Activated naive CD4-positive, alpha-beta T cell (primary cell): ENCODE measurements around the gene CMC2.

Source experiments
- DNase-seq, 4 experiments: peaks; one replicate each; lab custom pipeline; 2025; lab: John Stamatoyannopoulos, UW

The CMC2 gene

DNA sequence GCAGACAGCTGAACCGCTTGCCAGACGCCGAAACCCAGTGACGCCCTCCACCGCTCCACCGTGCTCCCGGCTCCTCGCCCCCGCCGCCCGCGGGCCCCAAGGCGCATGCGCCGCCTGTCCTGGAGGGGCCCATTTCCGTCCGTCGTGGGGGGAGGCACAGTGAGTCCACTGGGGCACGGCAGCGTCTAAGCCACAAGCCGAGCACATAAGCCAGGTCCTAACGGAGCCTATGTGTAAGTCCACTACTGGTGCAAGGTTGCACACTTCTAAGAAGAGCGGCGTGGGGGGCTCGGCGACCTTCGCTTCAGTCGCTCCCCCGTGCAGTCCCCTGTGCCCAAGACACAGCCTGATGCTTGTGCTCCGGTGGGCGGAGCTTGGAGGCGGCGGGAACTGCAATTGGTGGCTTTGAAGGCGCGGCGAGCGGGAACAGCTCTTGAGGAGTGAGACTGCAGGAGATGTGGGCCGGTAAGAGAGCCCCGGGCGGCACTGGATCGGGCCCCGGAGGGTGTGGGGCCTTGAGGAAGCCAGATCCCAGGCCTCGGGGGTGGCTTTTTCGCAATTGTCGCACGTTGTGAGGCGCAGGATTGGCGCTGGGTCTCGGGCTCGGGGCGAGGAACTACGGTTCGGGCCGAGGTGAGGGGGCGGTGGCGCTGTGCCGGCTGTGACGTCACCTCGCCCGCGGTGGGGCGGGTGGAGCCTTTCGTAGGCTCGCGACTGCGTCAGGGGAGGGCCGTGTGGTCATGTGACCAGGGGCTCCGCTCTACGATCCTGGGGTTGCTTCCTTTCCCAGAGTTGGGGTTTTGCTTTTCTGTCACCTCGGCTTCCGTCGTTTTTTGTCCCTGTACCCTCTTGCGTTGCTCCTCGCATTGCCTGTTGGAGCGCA lies at the start of gene CMC2, which contains the start of gene CENPN:
Gene CMC2, minus strand, starts transcription at position 73 of the 883 bp plus-strand sequence. CDS start 9,491 bp downstream, outside the sequence.
Gene CENPN, plus strand, starts transcription at position 402 of the 883 bp plus-strand sequence. CDS start 4,726 bp downstream, outside the sequence.
- peak; percentile 93 to 98 (median 96) for DNase-seq

DNA sequence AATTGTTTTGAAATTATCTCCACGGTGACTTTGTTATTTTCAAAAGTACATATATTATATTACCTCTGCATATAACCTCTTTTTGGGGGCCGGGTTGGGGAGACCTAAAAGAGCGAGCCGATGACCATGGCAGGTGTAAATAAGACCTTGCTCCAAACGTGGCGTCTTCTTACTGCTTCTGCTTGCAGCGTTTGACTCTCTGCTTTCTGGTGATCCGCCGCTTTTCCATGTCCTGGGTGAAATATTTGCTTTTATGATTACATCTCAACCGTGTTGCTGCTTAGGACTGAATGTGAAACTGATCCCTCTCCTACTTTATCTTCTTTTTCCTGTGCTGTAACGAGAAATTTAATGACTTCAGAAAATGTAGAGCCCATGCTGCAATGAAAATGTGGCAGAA lies 47.1 kb upstream of the CMC2 start:
- no peak for DNase-seq

GRCh38 chr16:81042821-81043220 lies 36.1 kb upstream of the CMC2 start:
- DNase-seq: no peak

DNA sequence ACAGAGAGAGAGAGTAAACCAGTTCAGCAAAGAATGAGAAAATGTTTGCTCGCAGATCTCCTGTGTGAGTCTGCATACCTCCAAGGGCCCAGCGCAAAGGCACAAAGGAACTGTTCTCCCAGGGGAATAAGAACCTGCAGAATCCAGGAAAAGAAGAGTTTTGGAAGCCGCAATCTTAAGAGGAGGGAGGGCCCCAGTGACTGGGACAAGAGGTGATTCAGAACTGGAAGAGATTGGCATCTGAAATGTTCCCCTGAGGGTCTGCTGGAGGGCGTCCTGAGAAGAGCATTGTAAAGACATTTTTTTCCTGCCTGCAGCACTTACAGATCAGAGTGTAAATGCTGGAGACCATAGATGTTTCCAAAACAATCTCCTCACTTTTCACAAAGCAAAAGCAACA lies 35.0 kb upstream of the CMC2 start:
- DNase-seq: no peak

DNA sequence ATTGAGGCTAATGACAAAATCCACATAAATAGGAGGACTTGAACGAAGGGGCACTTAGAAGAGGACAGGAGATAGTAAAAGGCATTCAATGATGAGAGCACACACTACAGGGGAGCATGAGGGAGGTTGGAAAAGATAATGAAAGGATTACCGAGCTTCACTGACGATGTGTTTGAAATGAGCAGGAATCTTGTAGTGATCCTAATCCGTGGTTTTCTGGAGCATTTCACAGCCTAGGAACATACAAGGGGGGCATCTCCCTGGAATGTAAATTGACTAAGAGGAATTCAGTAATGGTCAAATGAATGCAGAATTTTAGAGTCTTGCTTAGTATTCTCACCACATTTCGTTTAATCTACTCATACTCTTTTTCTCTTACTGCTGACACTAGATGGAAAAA lies 34.2 kb upstream of the CMC2 start:
- no peak for DNase-seq

DNA sequence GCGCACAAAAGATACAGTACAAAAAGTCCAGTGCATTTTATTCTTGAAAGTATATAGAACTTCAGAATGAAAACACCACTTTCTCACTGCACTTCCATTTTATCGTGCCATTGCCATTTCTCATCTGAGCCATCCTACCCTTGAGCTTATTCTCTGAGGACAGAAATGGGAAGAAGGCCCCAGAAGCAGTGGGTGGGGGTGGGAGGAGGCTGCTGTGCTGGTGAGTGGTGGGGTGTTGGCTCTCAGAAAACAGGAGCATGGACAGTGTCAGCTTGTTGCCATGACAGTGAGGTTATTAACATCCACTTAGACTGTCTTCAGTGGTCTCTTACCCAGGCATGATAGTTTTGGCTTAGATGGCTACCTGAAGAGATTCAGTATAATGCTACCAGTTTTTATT lies 33.4 kb upstream of the CMC2 start:
- DNase-seq: no peak

- DNase-seq: no peak
Observed at GRCh38 chr16:81036751-81037350, 30.2 kb upstream of the CMC2 start.

DNA sequence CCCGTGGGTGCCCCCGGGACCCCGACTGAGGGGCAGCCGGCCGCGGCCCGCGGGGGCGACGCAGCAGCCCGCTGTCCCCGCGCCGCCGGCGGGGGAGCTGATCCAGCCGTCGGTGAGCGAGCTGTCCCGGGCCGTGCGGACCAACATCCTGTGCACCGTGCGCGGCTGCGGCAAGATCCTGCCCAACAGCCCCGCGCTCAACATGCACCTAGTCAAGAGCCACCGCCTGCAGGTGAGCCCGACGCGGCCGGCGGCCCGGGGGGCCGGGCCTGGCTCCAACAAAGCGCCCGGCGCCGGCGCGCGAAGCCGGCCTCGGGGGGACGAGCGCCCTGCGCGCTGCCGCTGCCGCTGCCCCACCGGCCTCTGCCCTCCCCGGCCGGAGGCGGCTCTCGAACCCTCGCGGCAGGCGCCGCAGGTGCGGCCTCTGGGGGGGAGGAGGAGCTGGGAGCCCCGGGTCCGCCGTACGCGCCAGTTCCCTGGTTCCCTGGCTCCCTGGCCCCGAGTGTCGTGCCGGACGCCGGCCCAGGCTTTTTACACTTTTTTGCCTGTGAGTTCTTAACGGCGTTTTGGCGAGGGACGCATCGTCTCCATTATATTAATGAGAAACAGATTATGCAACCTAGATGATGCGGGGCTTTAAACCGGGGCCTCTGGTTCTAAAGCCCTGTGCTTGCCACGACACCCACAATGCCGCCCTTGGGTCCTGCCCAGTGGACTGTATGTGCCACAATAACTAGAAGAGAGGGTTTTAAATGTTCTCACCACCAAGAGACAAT lies 29.5 kb upstream of the CMC2 start:
- peak in 3 of 4 experiments; percentile 25 to 47 (median 36) for DNase-seq

GRCh38 chr16:81035398-81035974 lies 28.8 kb upstream of the CMC2 start, which contains the start of gene ATMIN:
Gene ATMIN (plus strand): TSS chr16:81035842. CDS start chr16:81035871, 29 bp downstream.
- DNase-seq: peak; percentile 71 to 91 (median 77)

DNA sequence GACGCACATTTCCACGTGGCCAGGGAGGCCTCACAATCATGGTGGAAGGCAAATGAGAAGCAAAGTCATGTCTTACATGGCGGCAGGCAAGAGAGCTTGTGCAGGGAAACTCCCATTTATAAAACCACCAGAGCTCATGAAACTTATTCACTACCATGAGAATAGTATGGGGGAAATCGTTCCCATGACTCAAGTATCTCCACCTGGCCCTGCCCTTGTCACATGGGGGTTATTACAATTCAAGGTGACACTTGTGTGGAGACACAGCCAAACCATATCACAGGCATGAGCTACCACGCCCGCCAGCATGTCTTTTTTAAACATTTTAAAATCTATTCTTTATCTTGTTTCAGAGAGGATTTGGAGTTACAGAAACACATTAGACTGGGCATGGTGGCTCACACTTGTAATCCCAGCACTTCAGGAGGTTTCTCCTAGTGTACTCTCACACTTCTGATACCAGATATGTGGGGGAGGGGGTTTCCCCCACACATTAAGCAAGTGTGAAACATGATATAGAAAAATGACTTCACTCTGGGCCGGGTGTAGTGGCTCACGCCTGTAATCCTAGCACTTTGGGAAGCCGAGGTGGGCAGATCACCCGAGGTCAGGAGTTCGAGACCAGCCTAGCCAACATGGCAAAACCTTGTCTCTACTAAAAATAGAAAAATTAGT lies 23.4 kb upstream of the CMC2 start:
- no peak for DNase-seq

DNA sequence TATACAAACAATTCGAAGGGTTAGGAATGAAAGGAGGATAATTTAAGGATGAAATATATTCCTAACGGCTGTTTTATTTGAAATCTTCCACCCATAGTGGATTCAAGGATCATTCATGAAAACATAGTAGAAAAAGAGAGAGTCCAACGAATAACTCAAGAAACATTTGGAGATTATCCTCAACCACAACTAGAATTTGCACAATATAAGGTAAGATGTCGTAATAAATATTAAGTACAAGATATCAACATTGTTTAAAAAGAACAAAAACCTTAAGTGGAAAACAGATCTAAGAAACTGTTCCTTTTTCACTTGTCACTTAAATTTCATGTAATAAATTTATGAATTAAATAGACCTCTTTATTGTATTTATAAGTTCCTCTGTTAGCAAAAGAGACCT lies 19.7 kb upstream of the CMC2 start:
- DNase-seq: no peak

- no peak for DNase-seq
Observed at GRCh38 chr16:81018496-81018895, 11.8 kb upstream of the CMC2 start.

DNA sequence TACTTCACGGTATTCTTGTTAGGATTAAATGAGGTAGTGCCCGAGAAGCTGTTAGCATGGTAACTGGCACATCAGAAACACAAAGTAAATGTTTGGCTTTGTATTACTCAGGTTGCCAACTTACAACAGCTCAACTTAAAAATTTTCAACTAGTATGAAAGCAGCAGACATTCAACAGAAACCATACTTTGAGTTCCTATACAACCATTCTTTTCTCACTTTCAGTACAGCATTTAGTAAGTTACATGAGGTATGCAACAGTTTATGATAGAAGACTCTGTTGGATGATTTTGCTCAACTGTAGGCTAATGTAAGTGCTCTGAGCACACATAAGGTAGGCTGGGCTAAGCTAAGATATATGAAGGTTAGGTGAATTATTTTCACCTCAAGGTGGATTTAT lies 8.0 kb upstream of the CMC2 start:
- no peak for DNase-seq

DNA sequence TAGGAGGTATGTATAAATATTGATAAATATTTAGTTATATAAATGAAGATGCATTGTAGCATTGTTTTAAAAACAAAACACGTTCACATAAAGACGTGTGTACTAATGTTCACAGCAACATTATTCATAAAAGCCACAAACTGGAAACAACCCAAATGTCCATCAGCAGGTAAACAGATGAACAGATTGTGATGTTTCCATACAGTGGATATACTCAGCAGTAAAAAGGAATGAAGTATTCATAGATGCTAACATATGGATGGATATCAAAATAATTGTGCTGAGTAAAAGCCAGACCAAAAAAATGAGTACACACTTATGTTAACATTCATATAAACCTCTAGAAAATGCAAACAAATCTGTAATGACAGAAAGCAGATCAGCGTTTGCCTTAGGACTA lies 6.3 kb upstream of the CMC2 start:
- no peak for DNase-seq

- no peak for DNase-seq
Observed at GRCh38 chr16:81008505-81008789, 1.8 kb upstream of the CMC2 start.

GRCh38 chr16:81006211-81006812 lies 373 bp downstream of the CMC2 start:
- peak in 3 of 4 experiments; percentile 50 to 69 (median 65) for DNase-seq

DNA sequence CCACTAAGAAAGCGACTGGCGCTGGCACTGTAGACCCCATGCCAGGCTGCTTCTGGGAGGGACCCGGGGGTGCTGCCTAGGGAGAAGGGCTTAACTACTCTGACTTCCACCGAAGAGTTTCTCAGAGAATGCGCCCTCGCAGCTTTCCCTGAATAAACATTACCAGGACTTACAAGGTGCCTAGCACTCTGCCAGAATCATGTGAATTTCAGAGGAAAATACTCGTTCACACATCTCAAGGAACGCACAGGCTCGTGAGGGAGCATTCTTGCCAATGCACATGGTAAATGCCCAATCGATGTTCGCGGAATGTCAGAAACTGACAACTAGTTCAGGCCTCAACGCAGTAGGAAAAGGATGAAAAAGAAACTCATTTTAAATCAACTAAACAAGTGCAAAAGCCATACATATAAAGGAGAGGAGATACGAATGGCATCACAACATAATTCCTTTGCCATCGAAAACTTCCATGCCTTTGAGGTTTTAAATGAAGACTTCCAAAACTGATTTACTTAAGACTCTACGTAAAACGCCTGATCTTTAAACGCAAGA lies 999 bp downstream of the CMC2 start:
- DNase-seq: no peak

- DNase-seq: no peak
Observed at GRCh38 chr16:81004646-81005353, 1.9 kb downstream of the CMC2 start.

DNA sequence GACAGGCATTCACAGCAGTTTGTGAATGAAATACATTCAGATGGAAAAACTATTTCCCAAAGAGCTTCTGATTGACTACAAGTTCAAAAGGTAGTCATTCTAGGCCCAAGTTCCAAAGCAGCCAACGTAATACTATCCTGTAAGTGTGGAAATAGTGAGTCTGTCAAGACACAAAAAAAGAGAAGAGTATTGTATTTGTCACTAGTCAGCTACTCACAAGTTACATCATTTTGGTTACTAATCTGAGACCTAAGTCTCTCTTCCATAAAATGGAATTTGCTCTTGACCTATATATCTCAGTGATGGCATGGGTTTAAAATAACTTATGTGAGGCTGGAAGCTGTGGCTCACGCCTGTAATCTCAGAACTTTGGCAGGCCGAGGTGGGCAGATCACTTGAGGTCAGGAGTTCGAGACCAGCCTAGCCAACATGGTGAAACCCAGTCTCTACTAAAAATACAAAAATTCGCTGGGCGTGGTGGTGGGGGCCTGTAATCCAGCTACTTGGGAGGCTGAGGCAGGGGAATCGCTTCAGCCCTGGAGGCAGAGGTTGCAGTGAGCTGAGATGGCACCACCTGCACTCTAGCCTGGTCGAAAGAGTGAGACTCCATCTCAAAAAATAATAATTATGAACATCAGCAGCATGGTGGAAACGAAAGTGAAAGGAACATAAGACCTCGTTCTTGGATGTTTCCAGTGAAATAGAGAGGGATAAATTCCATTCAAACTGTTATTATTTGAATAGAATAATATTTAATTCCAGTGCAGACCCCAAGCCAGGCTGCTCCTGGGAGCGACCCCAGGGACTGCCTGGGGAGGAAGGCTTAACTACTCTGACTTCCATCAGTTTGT lies 2.9 kb downstream of the CMC2 start:
- no peak for DNase-seq
